ENCODE results near the gene IAPP.
"Not testable (repeated sequence)": the region's sequence is repeated elsewhere in the genome, so short reads cannot be mapped to it uniquely, and the experiment has no call there.

Gene IAPP

DNA sequence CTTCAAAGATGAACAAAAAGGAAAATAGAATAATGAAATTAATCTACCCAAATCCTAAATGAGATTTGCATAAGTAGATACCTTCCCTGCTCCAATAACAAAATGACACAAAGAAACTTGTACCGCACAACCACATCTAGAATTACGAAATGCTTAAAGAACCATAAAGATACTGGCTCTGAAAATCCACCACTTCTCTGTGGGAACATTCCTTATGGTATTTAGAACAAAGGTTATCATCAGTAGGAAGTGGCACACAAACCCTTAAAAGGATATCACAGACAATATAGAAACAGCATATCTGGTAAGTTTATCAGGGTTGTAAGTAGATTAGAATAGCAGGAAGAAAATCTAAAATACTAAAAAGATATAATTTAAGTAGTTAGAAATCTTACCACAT, 11.6 kb downstream of the IAPP start:
- no peak for DNase-seq

DNA sequence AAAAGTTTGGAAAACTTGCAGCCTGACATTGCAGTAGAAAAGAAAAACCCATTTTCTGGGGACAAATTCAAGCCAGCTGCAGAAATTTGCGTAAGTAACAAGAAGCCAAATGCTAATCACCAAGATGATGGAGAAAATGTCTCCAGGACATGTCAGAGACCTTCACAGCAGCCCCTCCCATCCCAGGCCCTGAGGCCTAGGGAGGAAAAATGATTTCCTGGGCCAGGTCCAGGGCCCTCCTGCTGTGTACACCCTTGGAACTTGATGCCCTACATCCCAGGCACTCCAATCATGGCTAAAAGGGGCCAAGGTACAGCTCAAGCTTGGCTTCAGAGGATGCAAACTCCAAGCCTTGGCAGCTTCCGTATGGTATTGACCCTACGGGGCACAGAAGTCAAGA, 14.5 kb downstream of the IAPP start:
- DNase-seq = no peak

DNA sequence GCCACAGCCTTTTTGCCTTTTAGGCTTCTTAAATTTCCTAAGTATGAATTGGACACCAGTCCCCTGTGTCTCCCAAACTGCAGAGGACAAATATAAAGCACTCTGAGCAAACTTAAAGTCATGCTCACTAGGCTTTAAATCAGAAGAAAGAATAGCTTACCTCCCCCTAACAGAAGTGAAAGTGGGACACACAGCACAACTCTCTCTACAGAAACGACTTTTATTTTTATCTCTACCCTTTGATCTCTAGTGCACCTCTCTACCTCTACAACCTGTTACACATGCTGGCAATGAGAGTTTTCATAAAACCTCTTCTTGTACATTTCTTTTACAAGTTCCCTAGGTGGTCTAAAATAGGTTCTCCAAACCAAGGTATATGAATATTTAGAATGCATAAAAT, 19.7 kb downstream of the IAPP start:
- no peak for DNase-seq

DNA sequence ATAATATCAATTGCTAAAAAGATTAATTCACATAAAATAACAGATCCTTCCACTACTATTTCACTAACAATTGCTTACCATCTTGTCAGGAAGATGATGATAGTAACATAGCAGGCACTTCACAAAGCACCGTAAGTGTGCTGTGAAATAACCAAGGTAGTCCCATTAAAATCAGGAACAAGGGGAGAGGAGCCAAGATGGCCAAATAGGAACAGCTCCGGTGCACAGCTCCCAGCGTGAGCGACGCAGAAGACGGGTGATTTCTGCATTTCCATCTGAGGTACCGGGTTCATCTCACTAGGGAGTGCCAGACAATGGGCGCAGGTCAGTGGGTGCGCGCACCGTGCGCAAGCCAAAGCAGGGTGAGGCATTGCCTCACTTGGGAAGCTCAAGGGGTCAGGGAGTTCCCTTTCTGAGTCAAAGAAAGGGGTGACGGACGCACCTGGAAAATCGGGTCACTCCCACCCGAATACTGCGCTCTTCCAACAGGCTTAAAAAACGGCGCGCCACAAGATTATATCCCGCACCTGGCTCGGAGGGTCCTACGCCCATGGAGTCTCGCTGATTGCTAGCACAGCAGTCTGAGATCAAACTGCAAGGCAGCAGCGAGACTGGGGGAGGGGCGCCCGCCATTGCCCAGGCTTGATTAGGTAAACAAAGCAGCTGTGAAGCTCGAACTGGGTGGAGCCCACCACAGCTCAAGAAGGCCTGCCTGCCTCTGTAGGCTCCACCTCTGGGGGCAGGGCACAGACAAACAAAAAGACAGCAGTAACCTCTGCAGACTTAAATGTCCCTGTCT, 22.3 kb downstream of the IAPP start:
- DNase-seq = not testable (repeated sequence)

DNA sequence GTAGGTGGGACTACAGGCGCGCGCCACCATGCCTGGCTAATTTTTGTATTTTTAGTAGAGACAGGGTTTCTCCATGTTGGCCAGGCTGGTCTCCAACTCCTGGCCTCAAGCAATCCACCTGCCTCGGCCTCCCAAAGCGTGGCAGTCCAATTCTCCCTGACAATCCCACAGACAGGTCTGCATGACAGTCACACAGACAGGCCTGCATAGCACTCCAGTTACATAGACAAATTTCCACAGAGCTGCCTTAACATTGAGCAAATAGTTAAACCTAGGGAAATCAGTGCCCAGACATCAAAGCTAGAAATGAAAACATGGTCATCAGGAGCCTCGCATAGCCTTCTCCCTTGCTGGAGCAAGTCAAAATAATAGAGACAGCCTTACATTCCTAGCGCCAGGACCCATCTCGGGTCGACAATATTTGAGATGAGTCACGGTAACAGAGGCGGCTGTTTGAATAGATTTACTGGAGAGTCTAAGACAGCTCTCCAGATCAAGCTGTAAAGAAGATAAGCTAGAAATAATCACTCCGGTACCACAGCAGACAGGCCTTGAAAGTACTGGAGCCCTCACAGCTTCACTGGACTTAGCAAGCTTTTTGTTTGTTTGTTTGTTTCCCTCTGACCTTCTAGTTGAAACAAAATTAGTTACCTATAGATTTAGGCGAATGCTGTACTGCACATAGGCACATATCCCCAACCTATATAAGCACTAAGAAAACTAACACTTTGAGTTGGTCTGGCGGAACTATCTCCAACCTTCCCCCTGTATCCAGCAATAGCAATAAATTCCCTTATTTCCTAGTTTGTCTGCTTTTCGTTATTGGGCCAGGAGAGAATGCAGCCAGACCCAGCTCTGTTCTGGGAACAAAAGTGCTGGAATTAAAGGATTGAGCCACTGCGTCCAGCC, 40.9 kb downstream of the IAPP start:
- DNase-seq = no peak

DNA sequence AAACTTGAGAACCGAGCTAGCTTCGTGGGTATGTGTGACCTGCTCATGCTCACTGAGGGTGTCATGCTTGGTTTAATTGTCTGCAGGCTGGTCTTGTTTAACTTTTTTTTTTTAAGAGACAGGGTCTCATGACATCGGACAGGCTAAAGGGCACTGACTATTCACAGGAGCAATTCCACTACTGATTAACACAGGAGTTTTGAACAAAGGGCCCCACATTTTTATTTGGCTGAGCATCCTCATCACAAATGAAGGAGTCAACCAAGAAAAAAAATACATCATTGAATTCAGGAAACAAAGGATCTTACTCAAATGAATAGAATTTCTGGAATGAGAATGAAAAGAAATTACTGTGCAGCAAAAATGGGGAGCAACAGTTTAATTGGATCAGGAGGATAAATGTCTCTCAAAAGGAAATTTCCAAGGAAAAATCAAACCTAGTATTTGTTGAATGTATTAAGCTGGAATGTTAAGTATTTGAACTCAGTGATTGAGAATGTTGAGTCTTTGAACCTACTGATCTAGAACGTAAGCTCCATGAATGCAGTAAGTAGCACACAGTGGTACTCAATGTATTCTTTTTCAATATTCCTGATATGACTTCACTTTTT, 43.9 kb downstream of the IAPP start:
- no peak for DNase-seq

DNA sequence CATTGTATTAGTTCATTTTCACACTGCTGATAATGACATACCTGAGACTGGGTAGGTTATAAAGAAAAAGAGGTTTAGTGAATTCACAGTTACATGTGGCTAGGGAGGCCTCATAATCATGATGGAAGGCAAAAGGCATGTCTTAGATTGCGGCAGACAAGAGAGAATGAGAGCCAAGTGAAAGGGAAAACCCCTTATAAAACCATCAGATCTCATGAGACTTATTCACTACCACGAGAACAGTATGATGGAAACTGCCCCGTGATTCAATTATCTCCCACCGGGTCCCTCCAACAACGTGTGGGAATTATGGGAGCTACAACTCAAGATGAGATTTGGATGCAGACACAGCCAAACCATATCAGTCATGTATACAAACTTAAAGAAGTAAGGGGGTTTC, 45.7 kb downstream of the IAPP start:
- DNase-seq = not testable (repeated sequence)

DNA sequence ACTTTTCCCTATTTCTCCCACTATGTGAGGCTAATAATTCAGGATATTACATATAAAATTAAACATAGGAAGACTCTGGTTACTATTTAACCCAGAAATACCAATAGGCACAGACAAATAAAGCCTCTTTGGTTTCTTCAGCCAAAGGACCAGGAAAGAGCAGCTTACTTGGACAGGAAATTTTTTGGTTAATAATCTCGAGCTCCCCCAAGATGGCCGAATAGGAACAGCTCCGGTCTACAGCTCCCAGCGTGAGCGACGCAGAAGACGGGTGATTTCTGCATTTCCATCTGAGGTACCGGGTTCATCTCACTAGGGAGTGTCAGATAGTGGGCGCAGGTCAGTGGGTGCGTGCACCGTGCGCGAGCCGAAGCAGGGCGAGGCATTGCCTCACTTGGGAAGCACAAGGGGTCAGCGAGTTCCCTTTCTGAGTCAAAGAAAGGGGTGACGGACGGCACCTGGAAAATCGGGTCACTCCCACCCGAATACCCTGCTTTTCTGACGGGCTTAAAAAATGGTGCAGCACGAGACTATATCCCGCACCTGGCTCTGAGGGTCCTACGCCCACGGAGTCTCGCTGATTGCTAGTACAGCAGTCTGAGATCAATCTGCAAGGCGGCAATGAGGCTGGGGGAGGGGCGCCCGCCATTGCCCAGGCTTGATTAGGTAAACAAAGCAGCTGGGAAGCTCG, 46.5 kb downstream of the IAPP start:
- not testable (repeated sequence) for DNase-seq

DNA sequence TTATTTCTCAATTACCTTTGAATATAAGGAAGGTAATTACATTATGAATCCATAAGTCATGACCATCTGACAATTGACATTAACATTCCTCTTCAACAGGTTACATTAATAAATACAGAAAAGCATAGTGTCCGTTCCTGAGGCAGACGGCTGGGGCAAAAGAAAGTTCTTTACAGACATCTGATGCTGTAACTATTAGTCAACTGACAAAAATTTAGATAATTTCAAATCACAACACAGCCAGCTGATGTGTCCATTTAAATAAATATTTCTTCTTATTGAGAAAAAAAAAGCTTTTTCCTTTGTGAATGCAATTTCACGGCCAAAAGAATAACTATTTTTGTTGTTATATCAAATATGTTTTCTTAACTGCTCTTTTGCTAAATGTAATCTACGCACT, 55.5 kb downstream of the IAPP start:
- DNase-seq = no peak

Data from NCI-H1105 (cell line).